Activated effector memory CD4-positive, alpha-beta T cell treated with anti-CD3 and anti-CD28 coated beads, Interleukin-2, amount 50 U/mL, for 16 hours (primary cell): ENCODE measurements around the gene CLASP1.
"Not testable (repeated sequence)": the region's sequence is repeated elsewhere in the genome, so short reads cannot be mapped to it uniquely, and the experiment has no call there.

Experiments
- DNase-seq: peaks from one replicate; pipeline ENCODE4 v3.0.0-alpha.2; 2020

CLASP1 gene

DNA sequence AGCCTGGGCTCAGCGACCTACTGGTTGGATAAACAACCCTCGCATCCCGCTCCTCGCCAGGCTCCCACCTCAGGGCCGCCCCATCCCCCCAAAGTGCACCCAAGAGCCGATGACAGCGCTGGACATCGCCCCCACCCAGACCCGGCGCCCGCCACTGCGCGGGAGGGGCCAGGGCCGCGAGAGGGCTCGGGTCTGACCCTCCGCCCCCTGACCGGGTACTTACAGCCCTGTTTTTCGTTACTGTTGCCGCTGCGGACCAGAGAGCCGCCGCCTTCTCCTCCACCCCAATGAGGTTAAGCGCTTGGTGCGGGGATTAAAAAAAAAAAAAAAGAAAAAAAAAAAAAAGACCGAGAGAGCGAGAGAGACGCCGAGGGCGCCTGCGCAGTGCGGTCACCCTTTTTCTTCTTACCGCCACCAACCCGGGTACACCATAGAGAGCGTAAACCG is at the start of gene CLASP1:
Gene CLASP1 (minus strand): TSS at position 314 of the 447 bp plus-strand sequence. CDS start 43,567 bp downstream, outside the sequence.
- no peak for DNase-seq

- no peak for DNase-seq
These were observed 49.2 kb upstream of the CLASP1 start for GRCh38 chr2:121698318-121698930.

- DNase-seq: no peak
These were observed 47.9 kb upstream of the CLASP1 start for GRCh38 chr2:121697108-121697631.

DNA sequence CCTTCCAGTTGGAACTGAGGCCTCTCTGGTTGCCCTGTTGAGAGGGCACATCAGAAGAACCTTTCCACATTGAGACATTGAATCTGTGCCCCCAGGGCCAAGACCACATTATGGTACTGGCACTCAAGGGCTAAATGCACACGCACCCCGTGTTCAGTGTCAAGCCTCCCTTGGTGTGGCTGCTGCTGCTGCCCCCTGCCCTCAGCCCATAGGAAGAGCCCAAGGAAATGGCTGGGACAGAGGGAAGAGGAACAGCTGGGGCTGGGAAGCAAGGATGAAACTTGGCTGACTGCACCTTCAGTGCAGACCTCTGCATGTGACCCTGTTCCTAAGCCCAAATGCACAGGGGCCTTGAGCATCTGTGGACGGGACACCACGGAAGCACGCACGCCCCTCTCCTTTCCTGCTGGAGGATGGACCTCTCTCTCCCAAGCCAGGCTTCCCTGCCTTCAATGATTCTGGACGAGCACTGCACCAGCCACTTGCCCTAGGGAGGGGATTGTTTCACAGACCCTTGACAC is 47.2 kb upstream of the CLASP1 start:
- DNase-seq: no peak

DNA sequence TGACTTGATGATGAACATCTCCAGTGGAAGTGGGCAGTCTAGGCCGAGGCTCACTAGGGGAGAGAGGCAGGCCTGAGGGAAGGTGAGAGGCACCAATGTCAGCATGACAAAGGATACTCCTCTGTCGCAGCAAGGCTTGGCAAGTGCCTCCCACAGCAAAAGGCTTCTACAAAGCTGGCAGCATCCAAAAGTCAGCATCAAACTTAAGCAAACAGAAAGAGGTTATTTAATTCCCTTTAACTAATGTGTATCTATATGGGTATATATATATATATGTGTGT is 45.8 kb upstream of the CLASP1 start:
- DNase-seq: no peak

GRCh38 chr2:121694398-121695170 is 45.3 kb upstream of the CLASP1 start:
- DNase-seq: no peak

GRCh38 chr2:121690572-121690971 is 41.3 kb upstream of the CLASP1 start:
- not testable (repeated sequence) for DNase-seq

DNA sequence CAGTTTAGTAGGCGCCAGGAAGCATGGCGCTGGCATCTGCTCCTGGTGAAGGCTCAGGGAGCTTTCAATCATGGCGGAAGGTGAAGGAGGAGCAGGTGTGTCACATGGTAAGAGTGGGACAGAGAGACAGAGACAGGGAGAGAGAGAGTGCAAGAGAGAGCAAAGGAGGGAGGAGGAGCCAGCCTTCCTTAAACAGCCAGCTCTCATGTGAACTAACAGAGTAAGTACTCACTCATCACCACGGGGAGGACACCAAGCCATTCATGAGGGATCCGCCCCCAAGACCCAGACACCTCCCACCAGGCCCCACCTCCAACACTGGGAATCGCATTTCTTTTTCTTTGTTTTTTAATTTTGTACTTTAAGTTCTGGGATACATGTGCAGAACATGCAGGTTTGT is 40.8 kb upstream of the CLASP1 start:
- no peak for DNase-seq

- no peak for DNase-seq
These were observed 40.1 kb upstream of the CLASP1 start for GRCh38 chr2:121689356-121689755.

DNA sequence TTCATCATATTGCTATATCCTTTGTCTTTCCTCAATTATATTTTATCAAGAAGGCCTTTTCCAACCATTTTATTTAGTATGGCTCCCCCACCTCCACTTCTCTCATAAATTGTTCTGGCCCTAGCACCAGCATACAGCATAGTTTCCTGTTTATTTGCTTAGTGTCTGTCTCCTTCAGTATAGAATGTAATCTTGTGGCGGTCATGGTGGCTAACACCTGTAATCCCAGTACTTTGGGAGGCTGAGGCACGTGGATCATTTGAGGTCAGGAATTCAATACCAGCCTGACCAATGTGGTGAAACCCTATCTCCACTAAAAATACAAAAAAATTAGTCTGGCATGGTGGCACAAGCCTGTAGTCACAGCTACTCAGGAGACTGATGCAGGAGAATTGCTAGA is 39.6 kb upstream of the CLASP1 start:
- DNase-seq: no peak

DNA sequence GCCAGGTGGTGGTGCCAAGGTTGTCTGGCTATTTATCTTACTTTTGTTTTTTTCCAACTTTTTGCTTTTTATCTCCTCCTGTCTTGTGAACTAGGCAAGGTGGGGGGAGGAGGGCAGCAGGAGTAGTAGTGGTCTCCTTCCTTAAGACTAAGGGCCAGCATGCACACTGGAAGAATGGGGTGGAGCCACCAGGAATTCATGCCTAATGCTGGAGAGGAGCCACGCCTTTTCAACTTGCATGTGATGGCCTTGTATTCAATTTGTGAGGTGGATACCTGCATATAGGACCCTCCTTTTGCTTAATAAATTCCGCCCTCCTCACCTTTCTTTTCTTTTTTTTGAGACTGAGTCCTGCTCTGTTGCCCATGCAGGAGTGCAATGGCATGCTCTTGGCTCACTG is 37.6 kb upstream of the CLASP1 start:
- no peak for DNase-seq

DNA sequence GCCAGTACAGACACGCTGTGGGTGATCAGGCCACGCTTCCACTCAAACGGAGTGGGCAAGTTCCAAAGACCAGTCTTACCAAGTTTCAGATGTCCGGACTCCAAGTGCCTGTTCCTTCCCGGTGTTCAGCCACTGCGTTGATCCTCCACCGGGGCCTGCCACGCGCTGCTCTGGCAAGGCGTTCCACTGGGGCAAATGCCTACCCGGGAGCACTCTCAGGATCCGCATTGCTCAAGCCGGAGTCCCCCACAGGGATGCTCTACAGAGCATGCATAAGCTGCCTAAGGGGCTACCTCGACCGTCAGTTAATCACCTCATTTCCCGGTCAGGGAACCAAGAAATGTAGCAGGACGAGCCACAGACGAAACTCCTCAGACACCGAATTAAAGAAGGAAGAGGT is 37.0 kb upstream of the CLASP1 start:
- DNase-seq: no peak

GRCh38 chr2:121682396-121683298 is 33.4 kb upstream of the CLASP1 start:
- no peak for DNase-seq

DNA sequence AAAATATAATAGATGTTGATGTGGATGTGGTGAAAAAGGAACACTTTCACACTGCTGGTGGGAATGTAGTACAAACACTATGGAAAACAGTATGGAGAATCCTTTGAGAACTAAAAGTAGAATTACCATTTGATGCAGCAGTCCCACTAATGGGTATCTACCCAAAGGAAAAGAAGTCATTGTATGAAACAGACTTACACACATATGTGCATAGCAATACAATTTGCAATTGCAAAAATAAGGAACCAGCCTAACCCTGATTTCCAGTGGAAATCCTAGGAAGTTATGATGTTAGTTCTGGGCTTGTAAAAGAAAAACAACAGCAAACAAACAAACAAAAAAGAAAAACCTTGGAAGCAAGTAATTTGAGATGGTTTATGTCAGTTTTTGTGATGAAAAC is 28.6 kb upstream of the CLASP1 start:
- DNase-seq: no peak

DNA sequence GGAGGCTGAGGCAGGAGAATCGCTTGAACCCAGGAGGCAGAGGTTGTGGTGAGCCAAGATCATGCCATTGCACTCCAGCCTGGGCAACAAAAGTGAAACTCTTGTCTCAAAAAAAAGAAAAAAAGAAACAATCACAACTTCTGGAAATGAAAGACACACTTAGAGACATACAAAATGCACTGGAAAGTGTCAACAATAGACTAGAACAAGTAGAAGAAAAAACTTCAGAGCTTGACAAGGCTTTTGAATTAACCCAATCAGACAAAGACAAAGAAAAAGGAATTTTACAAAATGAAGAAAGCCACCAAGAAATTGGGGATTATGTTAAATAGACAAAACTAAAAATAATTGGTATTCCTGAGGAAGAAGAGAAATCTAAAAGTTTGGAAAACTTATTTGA is 22.4 kb upstream of the CLASP1 start:
- DNase-seq: not testable (repeated sequence)

DNA sequence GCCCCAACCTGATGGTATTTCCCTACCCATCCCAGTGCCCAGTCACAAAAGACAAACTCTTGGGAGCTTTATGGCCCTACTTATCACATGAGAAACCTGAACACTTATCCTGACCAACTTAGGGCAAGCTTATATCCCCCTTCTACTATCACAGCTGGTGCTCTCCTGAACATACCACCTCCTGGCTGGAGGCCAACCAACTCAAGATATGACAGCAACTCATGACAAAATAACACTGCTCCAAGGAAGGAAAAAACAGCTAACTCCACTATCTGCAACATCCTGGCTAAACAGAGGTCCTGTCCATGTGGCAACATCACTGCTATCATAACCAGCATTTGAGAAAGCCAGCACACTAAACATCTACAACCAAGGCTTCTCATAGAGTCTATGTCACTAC is 20.9 kb upstream of the CLASP1 start:
- DNase-seq: no peak

GRCh38 chr2:121667618-121668017 is 18.4 kb upstream of the CLASP1 start:
- DNase-seq: no peak

DNA sequence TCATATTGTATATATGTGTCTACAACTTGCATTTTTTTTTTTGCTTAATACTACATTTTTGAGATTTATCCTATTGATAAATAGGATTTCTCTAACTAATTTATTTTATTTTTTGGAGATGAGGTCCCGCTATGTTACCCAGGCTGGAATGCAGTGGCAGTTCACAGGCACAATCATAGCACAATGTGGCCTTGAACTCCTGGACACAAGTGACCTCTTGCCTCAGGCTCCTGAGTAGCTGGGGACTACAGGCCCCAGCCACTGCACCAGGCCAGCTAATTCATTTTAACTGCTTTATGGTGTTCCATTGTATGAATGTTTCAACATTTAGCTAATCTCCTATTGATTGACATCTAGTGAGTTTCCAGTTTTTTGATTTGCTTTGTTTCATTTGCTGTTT is 16.8 kb upstream of the CLASP1 start:
- DNase-seq: no peak

DNA sequence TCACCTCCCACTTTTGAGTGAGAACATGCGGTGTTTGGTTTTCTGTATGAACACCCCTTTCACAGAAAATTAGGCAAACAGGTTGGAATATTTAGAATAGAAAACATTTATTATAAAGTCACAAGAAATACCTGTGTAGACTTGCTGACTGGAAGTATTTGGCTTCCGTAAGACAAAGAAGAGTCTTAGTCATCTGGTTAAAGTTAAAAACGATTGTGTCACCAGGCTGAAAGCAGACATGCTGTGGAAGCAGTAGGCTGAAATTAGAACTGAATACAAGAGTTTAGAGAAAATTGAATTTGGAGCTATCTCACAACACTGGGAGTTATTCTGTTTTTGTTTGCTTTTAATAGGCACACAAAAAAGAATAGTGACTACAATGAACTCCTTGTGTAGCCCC is 16.2 kb upstream of the CLASP1 start:
- DNase-seq: no peak

DNA sequence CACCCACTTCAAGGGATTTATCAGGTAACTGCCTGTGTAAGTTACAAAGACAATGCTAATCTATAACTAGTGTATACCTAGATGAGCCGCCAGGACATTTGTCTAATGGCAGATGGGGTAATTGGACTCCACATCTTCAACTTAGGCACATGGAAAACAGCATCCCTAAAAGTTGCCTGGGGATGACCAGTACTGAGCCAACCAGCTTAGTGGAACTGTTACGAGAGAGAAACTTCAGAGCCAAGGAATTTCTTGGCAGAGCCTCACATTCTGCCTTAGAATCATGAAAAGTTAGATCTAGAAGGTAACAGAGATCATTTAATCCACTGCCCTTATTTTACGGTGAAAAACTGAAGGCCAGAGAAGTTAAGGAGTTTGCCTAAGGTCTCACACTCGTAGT is 15.5 kb upstream of the CLASP1 start:
- DNase-seq: no peak

- DNase-seq: no peak
These were observed 14.8 kb upstream of the CLASP1 start for GRCh38 chr2:121664086-121664485.

- no peak for DNase-seq
These were observed 14.2 kb upstream of the CLASP1 start for GRCh38 chr2:121663434-121663833.

DNA sequence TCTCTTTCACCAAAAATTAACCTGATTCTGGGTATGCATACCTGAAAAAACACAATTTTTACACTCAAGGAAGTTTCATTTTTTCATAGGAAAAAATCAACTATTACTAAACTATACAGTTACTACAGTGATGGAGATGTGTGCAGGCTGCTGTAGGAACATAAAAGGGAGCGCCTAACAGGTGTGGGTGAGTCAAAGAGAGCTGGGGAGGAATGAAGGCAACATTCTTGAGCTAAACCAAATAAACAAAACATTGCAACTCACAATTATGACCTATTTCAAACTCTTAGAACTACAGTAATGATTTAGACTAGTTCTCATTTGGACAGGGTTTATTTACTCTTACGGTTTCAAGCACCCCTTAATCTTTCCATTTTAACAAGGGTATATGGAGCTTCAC is 13.4 kb upstream of the CLASP1 start:
- DNase-seq: no peak
